HG02943 (cell line): ENCODE results near the gene FAM229B.
"Not testable (repeated sequence)": the region's sequence is repeated elsewhere in the genome, so short reads cannot be mapped to it uniquely, and the experiment has no call there.

Experiments
- ATAC-seq: cut with Tn5 transposase; IDR thresholded peaks from one replicate; pipeline ENCODE4 v1.9.1; 2021; ENCODE audit warnings: mild to moderate bottlenecking, low read depth, moderate library complexity; ENCODE audit not compliant: unreplicated experiment

FAM229B gene

GRCh38 chr6:112061605-112062004, 25.8 kb upstream of the FAM229B start:
- no peak for ATAC-seq

- ATAC-seq = no peak
Observed at GRCh38 chr6:112062966-112063365, 24.4 kb upstream of the FAM229B start.

- ATAC-seq = no peak
Observed at GRCh38 chr6:112065426-112065986, 21.9 kb upstream of the FAM229B start.

- ATAC-seq = no peak
Observed at GRCh38 chr6:112066606-112067005, 20.8 kb upstream of the FAM229B start.

DNA sequence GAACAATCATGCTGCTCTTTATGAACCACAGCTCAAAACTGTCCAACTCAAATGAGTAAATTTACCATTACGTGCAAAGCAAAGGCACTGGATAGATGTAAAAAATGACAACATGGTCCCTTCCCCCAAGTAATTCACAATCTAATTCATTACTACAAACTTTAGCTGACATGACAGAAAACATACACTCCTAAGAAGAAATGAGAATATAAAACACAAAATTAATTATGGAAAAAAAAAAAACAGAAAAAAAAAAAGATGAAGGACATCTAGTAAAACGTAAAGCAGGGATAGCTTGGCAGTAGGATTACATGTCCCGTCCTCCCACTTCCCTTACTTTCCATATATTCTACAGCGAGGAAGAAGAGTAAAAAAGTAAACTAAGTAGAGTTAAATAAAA, 5.8 kb upstream of the FAM229B start:
- no peak for ATAC-seq

DNA sequence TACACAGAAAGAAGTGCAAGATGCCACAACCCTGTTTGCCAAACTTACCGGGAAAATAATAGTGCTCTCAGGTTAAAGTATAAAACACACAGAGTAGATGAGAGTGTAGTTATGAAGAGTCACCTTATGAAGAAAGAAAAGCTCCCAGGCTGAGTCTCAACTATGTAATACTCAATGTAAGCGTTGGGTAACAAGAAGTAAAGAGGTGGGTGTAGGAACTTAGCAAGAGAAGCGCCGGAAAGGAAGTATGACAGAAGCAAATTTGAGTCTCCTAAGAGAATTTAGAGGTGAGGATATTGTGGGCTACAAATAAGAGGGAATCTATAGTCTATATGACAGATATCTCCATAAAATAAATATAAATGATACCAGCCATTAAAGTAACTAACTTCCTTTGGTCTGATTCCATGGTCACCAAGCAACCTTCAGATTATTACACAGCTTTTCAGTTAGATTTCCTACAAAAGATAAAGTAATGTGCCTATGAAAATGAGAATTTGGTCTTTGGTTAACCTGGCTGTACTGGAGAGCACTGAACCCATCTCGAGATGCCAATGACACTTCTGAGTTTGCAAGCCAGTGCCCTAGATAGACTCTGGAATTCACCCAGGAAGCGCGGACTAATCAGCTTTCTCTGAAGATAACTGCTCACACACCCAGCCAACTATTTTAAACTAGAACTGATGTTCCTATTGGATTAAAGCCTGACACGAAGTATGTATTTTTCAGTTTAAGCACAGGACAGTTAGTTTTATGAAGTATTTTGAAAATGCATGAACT, 1.9 kb upstream of the FAM229B start:
- ATAC-seq = no peak

GRCh38 chr6:112086744-112087135, 651 bp upstream of the FAM229B start:
- peak; percentile 32 for ATAC-seq

- ATAC-seq = no peak
Observed at GRCh38 chr6:112087916-112088315, 525 bp downstream of the FAM229B start.

- no peak for ATAC-seq
Observed at GRCh38 chr6:112096901-112097300, 9.5 kb downstream of the FAM229B start.

- ATAC-seq = no peak
Observed at GRCh38 chr6:112100561-112100960, 13.2 kb downstream of the FAM229B start.

- not testable (repeated sequence) for ATAC-seq
Observed at GRCh38 chr6:112106026-112106425, 18.6 kb downstream of the FAM229B start.

DNA sequence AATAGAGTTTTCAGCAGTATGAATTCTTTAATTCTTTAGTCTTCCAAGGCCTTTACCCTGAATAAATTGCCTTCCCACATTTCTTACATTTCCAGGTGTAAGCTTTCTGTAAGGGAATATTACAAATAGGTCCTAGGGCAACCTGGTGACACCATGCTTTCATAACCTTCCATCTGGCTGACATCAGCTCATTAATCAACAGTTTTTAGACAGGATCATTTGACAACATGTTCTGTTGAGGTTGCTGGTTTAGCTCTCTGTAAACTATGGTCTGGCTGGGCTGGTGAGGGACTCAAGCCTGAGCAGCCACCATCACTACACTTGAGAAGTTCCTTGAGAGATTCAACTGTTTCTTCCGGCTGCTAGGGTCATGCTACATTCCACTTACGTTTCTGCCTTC, 19.2 kb downstream of the FAM229B start:
- no peak for ATAC-seq

GRCh38 chr6:112109262-112109661, 21.9 kb downstream of the FAM229B start:
- no peak for ATAC-seq

- no peak for ATAC-seq
Observed at GRCh38 chr6:112113431-112113830, 26.0 kb downstream of the FAM229B start.

GRCh38 chr6:112113918-112114317, 26.5 kb downstream of the FAM229B start:
- no peak for ATAC-seq

- ATAC-seq = no peak
Observed at GRCh38 chr6:112114577-112115223, 27.3 kb downstream of the FAM229B start.

DNA sequence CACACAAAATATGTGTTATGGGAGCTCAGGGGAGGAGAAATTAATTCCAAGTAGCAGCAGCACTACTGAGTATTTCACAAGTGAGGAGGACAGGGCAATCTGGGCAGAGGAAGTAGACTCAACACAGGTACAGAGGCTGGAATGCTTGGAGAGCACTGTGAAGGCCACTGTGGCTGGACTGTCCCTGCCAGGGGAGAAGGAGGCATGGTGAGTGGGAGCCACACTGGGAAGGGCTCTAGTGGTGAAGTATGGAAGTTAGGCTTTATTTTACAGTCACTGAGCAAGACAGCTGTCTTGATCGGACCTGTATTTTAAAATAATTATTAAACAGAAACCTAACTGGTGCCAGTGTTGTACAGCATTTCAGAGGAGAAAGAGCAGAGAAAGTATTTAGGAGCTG, 28.8 kb downstream of the FAM229B start:
- no peak for ATAC-seq

- ATAC-seq = no peak
Observed at GRCh38 chr6:112117554-112117953, 30.2 kb downstream of the FAM229B start.

- ATAC-seq = no peak
Observed at GRCh38 chr6:112118034-112118433, 30.6 kb downstream of the FAM229B start.

DNA sequence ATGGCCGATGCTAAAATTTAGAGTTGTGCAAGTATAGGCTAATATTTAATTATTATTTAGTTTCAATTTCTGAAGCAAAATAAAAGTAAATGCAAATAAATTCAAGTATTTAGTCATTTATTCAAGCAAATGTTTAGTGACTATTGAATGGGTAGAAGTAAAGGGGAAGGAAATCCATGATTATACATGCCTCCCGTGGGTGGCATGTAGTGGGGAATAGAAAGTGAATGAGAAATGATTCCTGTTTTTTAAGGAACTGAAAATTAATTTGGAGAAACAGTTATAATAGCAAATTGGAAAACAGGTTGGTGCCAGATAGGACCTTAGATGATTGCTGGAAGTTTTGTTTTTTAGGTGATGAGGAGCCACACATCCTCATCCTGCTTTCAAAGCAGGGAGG, 35.4 kb downstream of the FAM229B start:
- no peak for ATAC-seq

DNA sequence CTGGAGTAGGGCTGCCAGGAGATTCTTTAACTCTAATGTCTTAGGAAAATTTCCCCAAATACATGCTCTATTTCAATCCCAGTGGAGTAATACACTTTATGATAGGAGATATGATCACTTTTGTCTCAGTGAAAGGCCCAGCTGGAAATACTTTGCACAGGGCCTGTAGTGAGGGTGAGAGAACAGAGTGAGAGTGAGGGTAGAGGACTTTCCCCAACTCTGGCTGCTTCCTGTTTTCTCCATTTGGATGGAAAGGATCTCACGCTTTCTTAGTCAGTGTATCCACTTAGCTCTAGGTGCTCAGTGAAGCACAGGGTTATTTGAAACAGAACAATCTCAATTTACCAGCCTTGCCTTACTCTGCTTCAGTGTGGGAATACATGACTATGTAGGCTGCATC, 36.6 kb downstream of the FAM229B start:
- ATAC-seq = no peak

- ATAC-seq = no peak
Observed at GRCh38 chr6:112128208-112128607, 40.8 kb downstream of the FAM229B start.
